Activated T-cell treated with anti-CD3 and anti-CD28 coated beads, Interleukin-2, amount 50 U/mL, for 1 hour (primary cell): Measurements from ENCODE around the gene SF3A2.
A peak's percentile ranks its signal among the peaks of the same experiment; 100 is the strongest.
"Not testable (repeated sequence)": the region's sequence is repeated elsewhere in the genome, so short reads cannot be mapped to it uniquely, and the experiment has no call there.

Experiments used
- DNase-seq: peaks from one replicate; pipeline ENCODE4 v3.0.0-alpha.2; 2020

SF3A2 gene

GRCh38 chr19:2236314-2237050 lies at the start of gene SF3A2, which contains the start of gene PLEKHJ1:
SF3A2 (plus strand) TSS chr19:2236824; CDS start chr19:2243419, 6,595 bp downstream.
PLEKHJ1 (minus strand) TSS chr19:2236329; CDS start chr19:2236248, 81 bp downstream.
- peak; percentile 100 for DNase-seq

- no peak for DNase-seq
Measured at GRCh38 chr19:2187159-2187558, 49.5 kb upstream of the SF3A2 start.

GRCh38 chr19:2188708-2189385 lies 47.8 kb upstream of the SF3A2 start:
- no peak for DNase-seq

GRCh38 chr19:2189880-2190279 lies 46.7 kb upstream of the SF3A2 start:
- no peak for DNase-seq

- DNase-seq: no peak
Measured at GRCh38 chr19:2190848-2191455, 45.7 kb upstream of the SF3A2 start.

GRCh38 chr19:2191456-2192310 lies 44.9 kb upstream of the SF3A2 start:
- no peak for DNase-seq

GRCh38 chr19:2192862-2193261 lies 43.8 kb upstream of the SF3A2 start:
- DNase-seq: no peak

GRCh38 chr19:2193807-2194206 lies 42.8 kb upstream of the SF3A2 start:
- no peak for DNase-seq

- no peak for DNase-seq
Measured at GRCh38 chr19:2194513-2195078, 42.0 kb upstream of the SF3A2 start.

- DNase-seq: no peak
Measured at GRCh38 chr19:2195361-2195760, 41.3 kb upstream of the SF3A2 start.

- no peak for DNase-seq
Measured at GRCh38 chr19:2195914-2196313, 40.7 kb upstream of the SF3A2 start.

GRCh38 chr19:2197270-2197669 lies 39.4 kb upstream of the SF3A2 start:
- no peak for DNase-seq

- no peak for DNase-seq
Measured at GRCh38 chr19:2198317-2198716, 38.3 kb upstream of the SF3A2 start.

GRCh38 chr19:2199215-2199614 lies 37.4 kb upstream of the SF3A2 start:
- no peak for DNase-seq

GRCh38 chr19:2199861-2200623 lies 36.6 kb upstream of the SF3A2 start:
- no peak for DNase-seq

GRCh38 chr19:2200624-2201294 lies 35.9 kb upstream of the SF3A2 start:
- not testable (repeated sequence) for DNase-seq

- no peak for DNase-seq
Measured at GRCh38 chr19:2201473-2202148, 35.0 kb upstream of the SF3A2 start.

GRCh38 chr19:2202366-2202765 lies 34.3 kb upstream of the SF3A2 start:
- DNase-seq: no peak

GRCh38 chr19:2207008-2207407 lies 29.6 kb upstream of the SF3A2 start:
- DNase-seq: no peak

GRCh38 chr19:2207991-2208860 lies 28.4 kb upstream of the SF3A2 start:
- no peak for DNase-seq
